GM19238 (cell line): Measurements from ENCODE around the gene RARS1.
"Not testable (repeated sequence)": the region's sequence is repeated elsewhere in the genome, so short reads cannot be mapped to it uniquely, and the experiment has no call there.

Experiments used
- DNase-seq: peaks from one replicate; pipeline ENCODE4 v3.0.0; 2011; ENCODE audit warnings: low spot score; ENCODE audit not compliant: insufficient read length

RARS1 gene

GRCh38 chr5:168480601-168481000 lies 5.7 kb upstream of the RARS1 start:
- no peak for DNase-seq

GRCh38 chr5:168481330-168481788 lies 4.9 kb upstream of the RARS1 start:
- peak; percentile 67 for DNase-seq

DNA sequence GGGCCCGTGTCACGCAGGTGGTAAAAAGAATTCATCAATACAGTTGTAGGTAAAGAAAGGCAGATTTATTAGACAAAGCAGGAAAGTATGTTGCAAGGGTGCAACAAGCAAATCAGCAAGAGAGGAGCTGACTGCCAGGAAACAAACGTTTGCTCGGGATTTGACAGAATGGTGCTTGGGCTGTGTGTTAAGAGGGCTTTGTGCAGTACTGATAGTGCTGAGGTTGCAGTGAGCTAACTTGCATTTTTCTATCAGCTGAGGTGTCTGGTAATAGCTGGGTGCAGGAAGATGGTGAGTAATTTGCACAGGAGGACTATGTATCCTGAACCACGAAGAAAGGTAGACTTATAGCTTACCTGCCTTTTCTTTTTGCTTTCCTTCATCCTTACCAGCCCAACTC lies 3.9 kb upstream of the RARS1 start:
- DNase-seq, result no peak

DNA sequence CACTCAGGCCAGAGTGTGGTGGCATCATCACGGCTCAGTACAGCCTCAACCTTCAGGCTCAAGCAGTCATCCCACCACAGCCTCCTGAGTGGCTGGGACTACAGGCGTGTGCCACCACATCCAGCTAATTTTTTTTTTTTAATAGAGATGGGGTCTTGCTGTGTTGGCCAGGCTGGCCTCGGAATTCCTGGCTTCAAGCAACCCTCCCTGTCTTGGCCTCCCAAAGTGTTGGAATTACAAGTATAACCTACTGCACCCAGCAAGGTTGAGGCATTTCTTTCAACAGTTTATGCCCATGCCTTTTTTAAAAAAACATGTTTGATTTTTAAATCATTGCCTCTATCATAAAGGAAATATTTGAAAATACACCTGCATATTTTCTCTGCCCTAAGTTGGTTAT lies 2.8 kb downstream of the RARS1 start:
- DNase-seq, result no peak

DNA sequence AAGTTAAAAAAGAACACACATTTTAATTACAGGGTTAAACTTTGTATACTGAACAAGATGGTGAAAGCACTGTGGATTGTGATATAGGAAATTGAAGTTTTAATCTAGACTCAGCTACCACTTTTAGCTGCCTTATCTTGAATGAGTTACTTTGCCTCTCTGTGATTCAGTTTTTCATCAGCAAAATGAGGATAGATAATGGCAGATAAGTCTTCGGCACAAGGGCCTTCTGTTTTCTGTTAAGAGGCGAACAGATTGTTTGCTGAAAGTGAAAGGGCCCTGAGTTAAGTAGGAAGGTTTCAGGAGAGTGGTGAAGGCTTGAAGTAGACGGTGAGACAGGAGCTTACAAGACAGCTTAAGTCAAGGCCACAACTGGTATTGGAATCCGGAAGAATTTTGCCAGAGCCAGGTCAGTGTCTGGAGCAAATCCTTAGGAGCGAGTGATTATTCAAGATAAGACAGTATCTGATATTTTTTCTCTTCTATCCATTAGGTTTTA lies 7.8 kb downstream of the RARS1 start:
- no peak for DNase-seq

DNA sequence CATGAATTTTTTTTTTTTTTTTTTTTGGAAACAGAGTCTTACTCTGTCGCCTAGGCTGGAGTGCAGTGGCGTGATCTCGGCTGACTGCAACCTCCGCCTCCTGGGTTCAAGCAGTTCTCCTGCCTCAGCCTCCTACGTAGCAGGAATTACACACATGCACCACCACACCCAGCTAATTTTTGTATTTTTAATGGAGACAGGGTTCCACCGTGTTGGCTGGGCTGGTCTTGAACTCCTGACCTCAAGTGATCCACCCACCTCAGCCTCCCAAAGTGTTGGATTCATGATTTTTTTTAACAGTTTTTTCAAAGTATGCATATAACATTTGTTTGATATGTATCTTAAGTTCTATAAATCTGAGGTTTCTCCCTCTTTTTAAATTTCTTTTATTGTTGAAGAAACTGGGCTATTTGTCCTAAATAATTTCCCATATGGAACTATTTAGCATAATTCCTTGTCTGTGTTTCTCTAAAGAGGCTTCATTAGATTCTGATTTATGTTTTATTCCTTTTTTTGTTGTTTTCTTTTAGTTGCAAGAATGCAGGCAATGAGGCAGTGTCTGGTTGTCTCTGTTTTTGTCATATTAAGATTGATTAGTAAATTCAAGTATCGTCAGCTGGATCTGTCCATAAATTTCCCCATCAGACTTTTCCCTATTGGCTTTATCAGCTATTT lies 16.4 kb downstream of the RARS1 start:
- DNase-seq, result no peak

GRCh38 chr5:168513861-168514428 lies 27.7 kb downstream of the RARS1 start:
- DNase-seq, result no peak

GRCh38 chr5:168525856-168526255 lies 39.6 kb downstream of the RARS1 start:
- DNase-seq, result no peak

DNA sequence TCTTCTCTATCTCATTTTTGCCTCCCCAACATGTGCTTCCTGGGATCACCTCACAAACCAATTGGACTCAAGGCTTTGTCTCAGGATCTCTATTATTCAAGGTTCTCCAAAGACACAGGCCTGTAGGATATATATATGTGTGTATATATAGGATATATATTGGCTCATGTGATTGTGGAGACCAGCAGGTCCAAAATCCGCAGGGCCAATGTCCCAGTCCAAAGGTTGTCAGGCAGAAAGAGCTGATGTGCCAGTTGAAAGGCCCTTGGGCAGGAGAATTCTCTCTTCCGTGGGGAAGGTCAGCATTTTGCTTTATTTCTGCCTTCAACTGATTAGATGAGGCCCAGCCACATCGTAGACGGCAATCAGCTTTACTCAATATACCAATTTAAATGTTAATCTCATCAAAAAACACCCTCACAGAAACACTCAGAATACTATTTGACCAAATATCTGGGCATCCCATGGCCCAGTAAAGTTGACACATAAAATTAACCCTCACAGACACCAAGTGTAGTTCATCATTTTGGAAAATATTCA lies 41.6 kb downstream of the RARS1 start:
- no peak for DNase-seq

DNA sequence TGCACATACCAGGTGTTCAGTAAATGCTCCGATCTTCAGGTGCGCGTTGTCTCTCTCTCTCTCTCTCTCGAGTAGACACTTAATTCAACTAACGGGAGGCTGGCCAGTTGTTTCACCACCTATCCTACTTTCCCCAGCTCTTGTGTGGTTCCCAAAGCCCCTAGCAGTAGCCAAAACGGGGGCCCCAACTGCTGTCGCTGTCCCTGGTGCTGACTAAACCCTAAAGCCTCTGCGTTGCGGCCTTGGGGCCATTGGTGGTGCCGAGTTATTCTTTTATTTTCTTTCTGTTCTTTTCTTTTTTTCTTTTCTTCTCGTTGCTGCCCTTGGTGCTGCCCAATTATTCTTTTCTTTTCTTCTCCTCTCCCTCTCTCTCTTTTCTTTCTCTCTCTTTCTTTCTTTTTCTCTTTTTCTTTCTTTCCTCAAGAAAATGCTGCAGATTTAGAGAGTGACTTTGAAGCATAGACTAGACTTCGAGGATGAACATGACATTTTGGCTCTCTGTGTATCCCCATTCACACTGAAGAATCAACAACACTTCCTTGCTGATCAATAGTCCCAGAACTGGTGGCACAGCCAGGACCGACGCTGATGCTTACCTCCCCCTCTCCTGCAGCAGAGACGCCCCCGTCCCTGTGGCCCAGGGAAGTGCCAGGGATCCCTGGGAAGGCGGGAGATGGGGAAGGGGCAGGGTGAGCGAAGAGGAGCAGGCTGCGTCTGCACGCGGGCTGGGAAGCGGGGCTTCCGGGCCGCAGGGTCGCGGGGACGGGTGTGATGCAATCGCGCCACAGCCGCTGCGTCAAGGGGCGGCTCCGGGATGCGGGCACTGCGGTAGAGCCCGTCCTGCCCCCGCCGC lies 42.5 kb downstream of the RARS1 start, which contains the start of gene FBLL1:
Gene FBLL1 (plus strand): TSS at position 785 of the 853 bp plus-strand sequence. CDS start 200 bp downstream, outside the sequence.
- no peak for DNase-seq

- DNase-seq, result no peak
These were observed 43.3 kb downstream of the RARS1 start for GRCh38 chr5:168529374-168530234.

GRCh38 chr5:168530621-168531150 lies 44.4 kb downstream of the RARS1 start:
- DNase-seq, result no peak

DNA sequence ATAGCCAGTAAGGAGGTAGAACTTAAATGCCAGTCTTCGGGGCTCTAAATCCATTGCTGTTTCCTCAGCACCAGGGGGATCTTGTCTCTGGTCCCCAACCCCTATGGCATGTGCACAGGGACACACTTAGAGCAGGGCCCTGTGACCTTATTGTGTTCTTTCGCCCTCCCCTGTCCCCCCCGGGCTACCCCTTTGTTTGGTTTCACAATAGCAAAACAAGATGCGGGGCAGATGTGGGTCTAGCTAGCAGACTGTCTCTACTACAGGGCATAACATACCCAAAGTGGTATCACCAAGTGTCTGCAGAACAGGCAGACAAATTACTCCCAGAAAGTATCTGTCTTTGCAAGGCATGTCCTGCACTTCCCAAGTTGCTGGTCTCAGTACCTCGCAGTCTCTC lies 44.9 kb downstream of the RARS1 start:
- no peak for DNase-seq

DNA sequence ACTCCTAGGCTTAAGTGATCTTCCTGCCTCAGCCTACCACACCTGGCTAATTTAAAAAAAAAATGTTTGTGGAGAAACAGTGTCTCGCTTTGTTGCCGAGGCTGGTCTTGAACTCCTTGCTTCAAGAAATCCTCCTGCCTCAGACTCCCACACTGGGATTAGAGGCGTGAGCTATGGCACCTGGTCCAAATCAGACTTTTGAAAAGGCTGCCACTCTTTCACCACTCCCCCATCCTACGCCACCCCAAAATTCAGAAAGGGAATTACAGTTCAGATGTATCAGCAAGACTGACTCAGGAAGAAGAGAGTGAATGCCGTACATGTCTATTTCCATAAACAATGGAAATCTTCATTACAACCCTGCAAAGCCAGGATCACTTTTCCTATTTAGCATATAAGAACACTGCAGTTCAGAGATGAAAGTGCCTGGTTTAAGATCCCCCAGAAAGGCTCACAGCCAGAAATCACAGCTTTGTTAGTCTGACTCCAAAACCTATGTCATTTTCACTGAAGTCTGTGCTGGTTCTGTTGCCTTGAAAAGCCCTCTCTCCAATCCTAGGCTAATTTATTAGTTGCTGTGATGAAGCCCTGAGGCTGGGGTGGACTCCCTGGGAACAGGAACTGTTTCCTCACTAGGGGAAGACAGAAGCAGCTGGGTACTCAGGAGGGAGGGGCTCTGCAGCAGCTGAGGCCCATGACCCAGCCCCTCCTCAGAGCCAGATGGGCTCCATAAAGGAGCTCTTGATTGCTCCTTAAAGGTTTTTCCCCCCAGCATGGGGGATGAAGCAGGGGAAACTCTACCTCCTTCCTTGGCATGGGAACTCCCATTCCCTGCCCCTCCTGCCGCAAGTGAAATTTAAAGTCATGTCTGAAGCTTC lies 46.0 kb downstream of the RARS1 start:
- DNase-seq, result no peak

DNA sequence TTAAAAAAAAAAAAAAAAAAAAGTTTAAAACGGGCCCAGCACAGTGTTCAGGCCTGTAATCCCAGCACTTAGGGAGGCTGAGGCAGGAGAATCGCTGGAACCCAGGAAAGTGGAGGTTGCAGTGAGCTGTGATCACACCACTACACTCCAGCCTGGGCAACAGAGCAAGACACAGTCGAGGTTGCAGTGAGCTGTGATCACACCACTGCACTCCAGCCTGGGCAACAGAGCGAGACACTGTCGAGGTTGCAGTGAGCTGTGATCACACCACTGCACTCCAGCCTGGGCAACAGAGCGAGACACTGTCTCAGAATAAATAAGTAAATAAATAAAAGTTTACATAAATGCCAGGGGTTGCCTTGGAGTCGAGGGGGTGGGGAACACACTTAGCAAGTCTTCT lies 48.1 kb downstream of the RARS1 start:
- DNase-seq, result not testable (repeated sequence)

GRCh38 chr5:168537176-168537575 lies 50.9 kb downstream of the RARS1 start:
- DNase-seq, result no peak

DNA sequence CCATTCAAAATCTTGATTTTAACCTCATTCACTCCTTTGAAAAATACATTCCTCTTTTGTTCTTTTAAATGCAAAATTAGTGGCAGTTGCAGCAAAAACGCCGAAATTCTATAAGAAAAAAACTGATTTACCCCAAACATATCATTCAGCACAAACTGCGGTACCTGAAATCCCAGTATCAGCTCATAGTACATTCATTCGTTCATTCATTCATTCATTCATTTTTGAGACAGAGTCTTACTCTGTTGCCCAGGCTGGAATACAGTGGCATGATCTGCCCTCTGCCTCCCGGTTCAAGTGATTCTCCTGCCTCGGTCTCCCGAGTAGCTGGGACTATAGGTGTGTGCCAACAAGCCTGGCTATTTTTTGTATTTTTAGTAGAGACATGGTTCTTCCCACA lies 63.3 kb downstream of the RARS1 start:
- no peak for DNase-seq

DNA sequence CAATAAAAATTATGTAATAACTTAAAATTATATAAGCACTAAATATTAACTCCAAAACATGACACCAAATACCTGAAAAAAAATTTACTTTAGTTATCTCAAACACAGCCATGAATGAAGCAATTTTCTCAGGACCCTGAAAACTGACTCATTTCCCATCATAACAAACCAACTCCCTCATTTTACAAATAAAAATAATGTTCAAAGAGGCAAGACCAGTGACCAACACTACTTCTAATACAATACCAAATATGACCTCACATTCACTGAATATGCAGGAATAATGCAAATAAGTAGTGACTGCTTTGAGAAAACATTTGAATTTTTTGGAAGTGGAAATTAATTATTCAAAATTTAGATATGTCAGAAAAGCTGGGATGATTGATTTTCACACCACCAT lies 64.4 kb downstream of the RARS1 start:
- DNase-seq, result no peak

DNA sequence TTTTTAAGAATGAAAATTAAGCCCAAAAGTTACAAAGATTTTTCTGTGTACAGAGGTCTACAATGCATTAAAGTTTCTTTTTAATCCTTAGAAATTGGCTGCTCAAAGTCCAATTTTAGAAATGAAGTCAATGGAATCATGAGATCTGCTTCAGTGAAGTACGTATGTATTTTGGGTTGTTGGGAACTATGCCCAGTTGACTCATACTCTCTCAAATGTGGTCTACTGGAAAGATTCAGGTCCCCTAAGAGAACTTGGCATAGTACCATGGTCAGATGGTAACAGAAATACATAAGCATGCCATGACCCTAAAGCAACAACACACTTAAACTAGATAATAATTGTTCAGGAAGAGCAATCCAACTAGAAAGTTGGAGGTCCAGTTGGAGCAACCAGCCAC lies 65.9 kb downstream of the RARS1 start:
- no peak for DNase-seq
